NT2/D1 (cell line): ENCODE results near the gene GNAI3.

Experiments
- SUZ12 ChIP-seq: IDR thresholded peaks from 2 replicates; pipeline ENCODE4 v1.6.1; 2011; ENCODE audit not compliant: insufficient read length, insufficient read depth; ENCODE audit errors: extremely low read depth
- YY1 ChIP-seq: IDR thresholded peaks from 2 replicates; pipeline ENCODE4 v1.6.1; 2011; ENCODE audit not compliant: insufficient read length, insufficient read depth
- ZNF274 ChIP-seq: IDR thresholded peaks from 2 replicates; pipeline ENCODE4 v1.6.1; 2011; ENCODE audit warnings: mild to moderate bottlenecking, low read depth, low read length

GRCh38 chr1:109664671-109665070, 116.3 kb downstream of the GNAI3 start:
- TF ChIP-seq SUZ12 (no peak), YY1 (no peak), ZNF274 (no peak)
